ENCODE measurements around the gene SLC24A2. TPM values are rescaled to one million over a fixed set of nuclear protein-coding genes. Genes with fewer than 3 reads are reported as not detected.
A peak's percentile ranks its signal among the peaks of the same experiment; 100 is the strongest.

The SLC24A2 gene
- total and polyA plus RNA-seq, 2 experiments from 2014 or later: 3.5 to 7.1 TPM

- TF ChIP-seq CREB1 (CRISPR knock-in tag; IDR thresholded peaks at IDR 0.05; ENCODE audit: low read depth) (no peak), ZNF462 (CRISPR knock-in tag; IDR thresholded peaks at IDR 0.05) (no peak)
Observed at GRCh38 chr9:19809422-19810269, 20.8 kb upstream of the SLC24A2 start (continued).

GRCh38 chr9:19807182-19807892, 18.5 kb upstream of the SLC24A2 start:
- H3K4me2 ChIP-seq: peak overlapping the region; percentile 57
- H3K4me1 ChIP-seq (ENCODE audit: insufficient read depth): peaks cover 58% of the 10 kb centered on the region
- H3K79me2 ChIP-seq (replicated peaks; ENCODE audit: insufficient read depth): no peaks in the 10 kb centered on the region
- peak; percentile 77 for ATAC-seq
- Mint-ChIP-seq H3K4me3 (peak overlapping the region; percentile 46), H3K27ac (peak overlapping the region; percentile 85), H3K27me3 (ENCODE audit: insufficient read depth, low read depth, poor library complexity) (peaks cover 2% of the 10 kb centered on the region), H3K36me3 (ENCODE audit: low read depth) (peaks cover 31% of the 10 kb centered on the region; the same call in 2 of the 3 replicates), H3K4me1 (peaks cover 59% of the 10 kb centered on the region), H3K9me3 (peaks cover 22% of the 10 kb centered on the region)
- H3F3A ChIP-seq (replicated peaks; ENCODE audit: low read depth): no peaks in the 10 kb centered on the region
- TF ChIP-seq ZNF331 (CRISPR knock-in tag; IDR thresholded peaks at IDR 0.05; ENCODE audit: low read depth) (no peak), NANOG (IDR thresholded peaks at IDR 0.05; ENCODE audit: borderline replicate concordance) (peak; percentile 80; the same call in 1 of the 2 replicates), POLR2AphosphoS5 (IDR thresholded peaks at IDR 0.05; ENCODE audit: low read depth) (0 out of 2 replicates have a peak, but pooled peaks have one; percentile 31)
- peak; percentile 55 for DNase-seq (ENCODE audit: low spot score)
- H3K27ac ChIP-seq (ENCODE audit: low read depth): peak overlapping the region; percentile 70
- no peaks in the 10 kb centered on the region for H3K27me3 ChIP-seq (ENCODE audit: insufficient read depth)
- no peaks in the 10 kb centered on the region for H3K9me2 ChIP-seq (ENCODE audit: insufficient read depth)
- peak overlapping the region; percentile 20 for H3K4me3 ChIP-seq
- no peak overlapping the region for H2AFZ ChIP-seq
- peaks cover 3% of the 10 kb centered on the region; the same call in 1 of the 2 replicates for H3K36me3 ChIP-seq (ENCODE audit: insufficient read depth)
- no peaks in the 10 kb centered on the region for H4K20me1 ChIP-seq (replicated peaks; ENCODE audit: insufficient read depth)

Measured in GM23338 (cell line).